ENCODE data around the gene CCDC50. TPM values are rescaled to one million over a fixed set of nuclear protein-coding genes. Genes with fewer than 3 reads are reported as not detected.

CCDC50 gene
- total and polyA plus RNA-seq, 2 donors (not counting 3 experiments of a cell fraction or from before 2014, with no cell fraction given) = 44.4 to 137 TPM

GRCh38 chr3:191385101-191385500, 55.9 kb downstream of the CCDC50 start:
- H3K36me3 ChIP-seq (ENCODE audit: control insufficient read depth in 2 of 2, extremely low read depth in 1 of 2, insufficient read depth in 2 of 2, low read length in 2 of 2) = peaks cover 12 to 21% of the 10 kb centered on the region in 2 experiments
- no peak overlapping the region for H3K4me2 ChIP-seq (ENCODE audit: insufficient read depth, low read length)
- dilution Hi-C loops (cut with MboI; ENCODE audit: extremely low pct_ligation_motif_present, low sequenced_read_pairs) (no loop called here), intact Hi-C loops (cut with micrococcal nuclease) (loop anchor here (10.0 kb wide), 1 partner anchor 500 kb away; no protein-coding TSS in a partner anchor)
- POLR2A ChIA-PET = no interaction called here
- DNase-seq (ENCODE audit: low read depth, low spot score) (no peak), FAIRE-seq (no peak)
- H3K9ac ChIP-seq (replicated peaks; ENCODE audit: extremely low read depth, insufficient read depth, low read length) = no peak overlapping the region
- no TSS peak for BruUV-seq (replicated peaks)
- peaks cover 4% of the 10 kb centered on the region for H4K20me1 ChIP-seq (replicated peaks; ENCODE audit: control insufficient read depth, extremely low read depth, insufficient read depth, low read length)
- no peak overlapping the region for H3K27ac ChIP-seq (ENCODE audit: insufficient read depth, low read depth, low read length)
- no peak overlapping the region for H2AFZ ChIP-seq (ENCODE audit: low read depth, low read length)
- no peaks in the 10 kb centered on the region for H3K9me1 ChIP-seq (replicated peaks; ENCODE audit: control insufficient read depth, extremely low read depth, insufficient read depth, low read length)
- H3K9me3 ChIP-seq (replicated peaks; ENCODE audit: control insufficient read depth, insufficient read depth, low read length) = no peaks in the 10 kb centered on the region
- TF ChIP-seq MAX (IDR thresholded peaks at IDR 0.05; ENCODE audit: insufficient read depth, insufficient read length) (no peak), POLR2A (IDR thresholded peaks at IDR 0.05; ENCODE audit: low read depth, low read length) (no peak), JUN (IDR thresholded peaks at IDR 0.05; ENCODE audit: borderline replicate concordance, insufficient read depth, insufficient read length, low read depth) (no peak), EZH2 (IDR thresholded peaks at IDR 0.05; ENCODE audit: borderline replicate concordance, low read depth, low read length, severe bottlenecking) (no peak), POLR2AphosphoS5 (IDR thresholded peaks at IDR 0.05; ENCODE audit: insufficient read depth, low read depth, low read length) (no peak), CTCF (IDR thresholded peaks at IDR 0.05; ENCODE audit: extremely low read depth in 1 of 2, insufficient read depth in 1 of 2, low read depth in 1 of 2, low read length in 2 of 2) (no peak), FOS (IDR thresholded peaks at IDR 0.05; ENCODE audit: borderline replicate concordance, insufficient read depth, low read length) (no peak), MYC (IDR thresholded peaks at IDR 0.05; ENCODE audit: low read depth, low read length) (no peak), GATA2 (IDR thresholded peaks at IDR 0.05; ENCODE audit: insufficient read depth, insufficient read length, low read depth, low read length) (no peak)
- no peaks in the 10 kb centered on the region for H3K27me3 ChIP-seq (ENCODE audit: control insufficient read depth in 2 of 2, insufficient read depth in 2 of 2, low read length in 2 of 2)
- no peak overlapping the region for H3K4me3 ChIP-seq (replicated peaks in 1 of 3; ENCODE audit: insufficient read depth in 1 of 3, low read depth in 1 of 3, low read length in 3 of 3)
- no peaks in the 10 kb centered on the region for H3K4me1 ChIP-seq (ENCODE audit: control insufficient read depth, extremely low read depth, insufficient read depth, low read length)
- H3K79me2 ChIP-seq (ENCODE audit: control insufficient read depth, insufficient read depth, low read length) = peaks cover 17% of the 10 kb centered on the region
- CTCF ChIA-PET = interaction anchor here (1.3 kb wide), 1 partner anchor 141 kb away, joined by 6 read pairs; no protein-coding TSS in a partner anchor

Data from endothelial cell of umbilical vein (primary cell).